Measurements from ENCODE around the gene MICB. TPM values are rescaled to one million over a fixed set of nuclear protein-coding genes. Genes with fewer than 3 reads are reported as not detected.

MICB gene
- total and polyA plus RNA-seq, 2 of the 8 experiments (the other 6 are each of a cell fraction or from before 2014, with no cell fraction given) = 16.2 to 25.3 TPM

GRCh38 chr6:31468311-31468710 lies 29.6 kb upstream of the MICB start:
- no peak overlapping the region for H2AK5ac ChIP-seq (ENCODE audit: low read depth, low read length)
- H3K27me3 ChIP-seq (replicated peaks in 1 of 4; ENCODE audit: control insufficient read depth in 3 of 4, extremely low read depth in 1 of 4, insufficient read depth in 3 of 4, low read length in 3 of 4) = peaks cover 0 to 6% (median 0%) of the 10 kb centered on the region in 4 experiments; a peak in 2 of 7 replicates
- WGBS, 2 experiments (ENCODE audit: extremely low coverage in 1 of 2, insufficient coverage in 1 of 2, insufficient read length in 1 of 2, insufficient replicate concordance in 2 of 2, low coverage in 1 of 2, low lambda C conversion rate in 2 of 2, missing lambda C conversion rate in 1 of 2) = 95% methylated on average over 2 of the region's 2 CpGs; no CpG with 5 or more reads in 1 of the 2 experiments
- H4K20me1 ChIP-seq (replicated peaks in 1 of 2; ENCODE audit: control insufficient read depth in 1 of 2, insufficient read depth in 2 of 2, low read length in 2 of 2) = no peaks in the 10 kb centered on the region
- H3K79me1 ChIP-seq (ENCODE audit: low read depth, low read length) = no peaks in the 10 kb centered on the region
- no peaks in the 10 kb centered on the region for H3K79me2 ChIP-seq (ENCODE audit: control insufficient read depth in 1 of 2, insufficient read depth in 2 of 2, low read length in 2 of 2)
- FAIRE-seq = no peak
- no peaks in the 10 kb centered on the region for H3K4me1 ChIP-seq (replicated peaks in 1 of 4; ENCODE audit: control insufficient read depth in 3 of 4, insufficient read depth in 4 of 4, low read length in 3 of 4)
- no peak overlapping the region for H4K91ac ChIP-seq (replicated peaks; ENCODE audit: insufficient read length, low read length)
- no peak overlapping the region for H3K14ac ChIP-seq (ENCODE audit: insufficient read length)
- H3K9ac ChIP-seq (replicated peaks in 1 of 4; ENCODE audit: extremely low read depth in 1 of 4, low read depth in 3 of 4, low read length in 3 of 4) = no peak overlapping the region
- H2BK15ac ChIP-seq (ENCODE audit: low read length) = no peak overlapping the region
- no peak overlapping the region for H2BK12ac ChIP-seq (ENCODE audit: low read depth, low read length)
- H3K27ac ChIP-seq (ENCODE audit: low read depth, low read length) = no peak overlapping the region
- H3K9me3 ChIP-seq (ENCODE audit: insufficient read depth in 2 of 2, low read depth in 1 of 2, low read length in 1 of 2) = no peaks in the 10 kb centered on the region
- H3K56ac ChIP-seq (replicated peaks; ENCODE audit: insufficient read length, low read depth, low read length) = no peak overlapping the region
- H3K4me3 ChIP-seq (ENCODE audit: extremely low read depth in 1 of 4, insufficient read depth in 2 of 4, low read depth in 3 of 4, low read length in 4 of 4) = no peak overlapping the region
- no peak for DNase-seq (ENCODE audit: low read depth in 1 of 2, low spot score in 2 of 2)
- H3K23me2 ChIP-seq (ENCODE audit: low read depth, low read length) = no peaks in the 10 kb centered on the region
- H4K5ac ChIP-seq (ENCODE audit: insufficient read length, low read depth, low read length) = no peak overlapping the region
- no peak overlapping the region for H3K23ac ChIP-seq (ENCODE audit: insufficient read length)
- no peak overlapping the region for H2BK5ac ChIP-seq (ENCODE audit: low read depth, low read length)
- no peak overlapping the region for H3K4ac ChIP-seq (replicated peaks; ENCODE audit: insufficient read length, low read depth, low read length)
- H2BK20ac ChIP-seq (ENCODE audit: low read length) = no peak overlapping the region
- TF ChIP-seq TCF12 (IDR thresholded peaks at IDR 0.05; ENCODE audit: low read depth, low read length) = no peak
- no peak for TF ChIP-seq POLR2AphosphoS5 (IDR thresholded peaks at IDR 0.05; ENCODE audit: low read depth, low read length)
- TF ChIP-seq TEAD4 (IDR thresholded peaks at IDR 0.05; ENCODE audit: low read depth, low read length) = no peak
- TF ChIP-seq ASH2L (IDR thresholded peaks at IDR 0.05; ENCODE audit: low read length) = no peak
- no peak for TF ChIP-seq MAX (IDR thresholded peaks at IDR 0.05)
- TF ChIP-seq CTBP2 (IDR thresholded peaks at IDR 0.05; ENCODE audit: borderline replicate concordance, insufficient read depth, insufficient read length, low read length) = no peak
- no peak for TF ChIP-seq EP300 (IDR thresholded peaks at IDR 0.05; ENCODE audit: borderline replicate concordance in 1 of 2, low read depth in 2 of 2, low read length in 2 of 2)
- TF ChIP-seq POLR2A (IDR thresholded peaks at IDR 0.05; ENCODE audit: control extremely low read depth in 1 of 2, low read depth in 2 of 2, low read length in 2 of 2) = no peak
- TF ChIP-seq ATF2 (IDR thresholded peaks at IDR 0.05; ENCODE audit: low read length) = no peak
- no peak for TF ChIP-seq SUZ12 (IDR thresholded peaks at IDR 0.05; ENCODE audit: low read length)
- no peak for TF ChIP-seq MAFK (IDR thresholded peaks at IDR 0.05; ENCODE audit: low read depth, low read length)
- no peak for TF ChIP-seq SIRT6 (IDR thresholded peaks at IDR 0.05; ENCODE audit: low read length)
- CTCF ChIA-PET (ENCODE audit: partially characterized antibody) = no interaction called here
- no peak overlapping the region for H4K8ac ChIP-seq (ENCODE audit: extremely low read depth, insufficient read depth, low read length)
- H3K36me3 ChIP-seq (ENCODE audit: control insufficient read depth in 2 of 4, insufficient read depth in 4 of 4, low read length in 3 of 4) = no peaks in the 10 kb centered on the region
- H3K4me2 ChIP-seq (ENCODE audit: insufficient read depth in 1 of 2, low read depth in 2 of 2, low read length in 2 of 2) = no peak overlapping the region
- no peak overlapping the region for H2BK120ac ChIP-seq (replicated peaks; ENCODE audit: low read depth, low read length)
- POLR2A ChIA-PET (ENCODE audit: partially characterized antibody) = interaction anchor here (0.6 to 0.7 kb wide), 2 partner anchors 26 to 307 kb away, joined by 3 read pairs; no protein-coding TSS in a partner anchor
- no peak overlapping the region for H2AFZ ChIP-seq (ENCODE audit: low read length)
- no peak overlapping the region for H3K18ac ChIP-seq (ENCODE audit: extremely low read depth, low read length)
